WI38 (cell line): ENCODE data around the gene SLC25A21.

Source experiments
- H3K4me3 ChIP-seq: 2 replicates; pipeline ENCODE4 v1.5.1; 2011; ENCODE audit warnings: low read depth, mild to moderate bottlenecking, control low read depth, low read length
- CTCF ChIP-seq: IDR thresholded peaks from 2 replicates; pipeline ENCODE4 v1.5.1; 2012; ENCODE audit warnings: low read depth, mild to moderate bottlenecking, control low read depth, low read length

Gene SLC25A21

GRCh38 chr14:36974985-36975384 is 197.4 kb downstream of the SLC25A21 start:
- TF ChIP-seq CTCF = no peak
- H3K4me3 ChIP-seq = no peak overlapping the region

GRCh38 chr14:36973806-36974442 is 198.5 kb downstream of the SLC25A21 start:
- H3K4me3 ChIP-seq = no peak overlapping the region
- no peak for TF ChIP-seq CTCF

- no peak overlapping the region for H3K4me3 ChIP-seq
- no peak for TF ChIP-seq CTCF
Observed at GRCh38 chr14:36971263-36971855, 201.0 kb downstream of the SLC25A21 start.

- H3K4me3 ChIP-seq = no peak overlapping the region
- no peak for TF ChIP-seq CTCF
Observed at GRCh38 chr14:36967892-36968555, 204.4 kb downstream of the SLC25A21 start.

- TF ChIP-seq CTCF = no peak
- H3K4me3 ChIP-seq = no peak overlapping the region
Observed at GRCh38 chr14:36955967-36956366, 216.4 kb downstream of the SLC25A21 start.

- no peak for TF ChIP-seq CTCF
- H3K4me3 ChIP-seq = no peak overlapping the region
Observed at GRCh38 chr14:36955376-36955775, 217.0 kb downstream of the SLC25A21 start.

GRCh38 chr14:36952689-36953088 is 219.7 kb downstream of the SLC25A21 start:
- H3K4me3 ChIP-seq = no peak overlapping the region
- no peak for TF ChIP-seq CTCF
